Measurements from ENCODE around the gene PLCB4.

PLCB4 gene

GRCh38 chr20:9230406-9230805 is 161.5 kb downstream of the PLCB4 start:
- DNase-seq (ENCODE audit: low read depth in 1 of 2, low spot score in 1 of 2): no peak
- H3K27ac ChIP-seq (replicated peaks): no peak overlapping the region
- TF ChIP-seq POLR2AphosphoS5 (IDR thresholded peaks at IDR 0.05; ENCODE audit: low read depth) (no peak), REST (IDR thresholded peaks at IDR 0.05; ENCODE audit: insufficient replicate concordance, low read depth) (no peak), GABPA (IDR thresholded peaks at IDR 0.05; ENCODE audit: low read depth) (no peak), SPI1 (IDR thresholded peaks at IDR 0.05; ENCODE audit: borderline replicate concordance, low read depth) (no peak)
- TF ChIP-seq, protein P1, sequence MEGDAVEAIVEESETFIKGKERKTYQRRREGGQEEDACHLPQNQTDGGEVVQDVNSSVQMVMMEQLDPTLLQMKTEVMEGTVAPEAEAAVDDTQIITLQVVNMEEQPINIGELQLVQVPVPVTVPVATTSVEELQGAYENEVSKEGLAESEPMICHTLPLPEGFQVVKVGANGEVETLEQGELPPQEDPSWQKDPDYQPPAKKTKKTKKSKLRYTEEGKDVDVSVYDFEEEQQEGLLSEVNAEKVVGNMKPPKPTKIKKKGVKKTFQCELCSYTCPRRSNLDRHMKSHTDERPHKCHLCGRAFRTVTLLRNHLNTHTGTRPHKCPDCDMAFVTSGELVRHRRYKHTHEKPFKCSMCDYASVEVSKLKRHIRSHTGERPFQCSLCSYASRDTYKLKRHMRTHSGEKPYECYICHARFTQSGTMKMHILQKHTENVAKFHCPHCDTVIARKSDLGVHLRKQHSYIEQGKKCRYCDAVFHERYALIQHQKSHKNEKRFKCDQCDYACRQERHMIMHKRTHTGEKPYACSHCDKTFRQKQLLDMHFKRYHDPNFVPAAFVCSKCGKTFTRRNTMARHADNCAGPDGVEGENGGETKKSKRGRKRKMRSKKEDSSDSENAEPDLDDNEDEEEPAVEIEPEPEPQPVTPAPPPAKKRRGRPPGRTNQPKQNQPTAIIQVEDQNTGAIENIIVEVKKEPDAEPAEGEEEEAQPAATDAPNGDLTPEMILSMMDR (IDR thresholded peaks at IDR 0.05; ENCODE audit: insufficient read depth, low read length): no peak

GRCh38 chr20:9233804-9234203 is 164.9 kb downstream of the PLCB4 start:
- Histone ChIP-seq H3K4me3 (replicated peaks; ENCODE audit: insufficient read depth, low read length) (no peak overlapping the region), H3K27me3 (ENCODE audit: insufficient read depth, poor library complexity, severe bottlenecking) (no peaks in the 10 kb centered on the region), H3K27ac (replicated peaks) (no peak overlapping the region)
- no peak for TF ChIP-seq SPI1 (IDR thresholded peaks at IDR 0.05; ENCODE audit: borderline replicate concordance, low read depth)
- TF ChIP-seq REST (IDR thresholded peaks at IDR 0.05; ENCODE audit: insufficient replicate concordance, low read depth): no peak
- TF ChIP-seq, protein P1 (IDR thresholded peaks at IDR 0.05; ENCODE audit: insufficient read depth, low read length): no peak
- TF ChIP-seq GABPA (IDR thresholded peaks at IDR 0.05; ENCODE audit: low read depth): no peak
- TF ChIP-seq POLR2AphosphoS5 (IDR thresholded peaks at IDR 0.05; ENCODE audit: low read depth): no peak
- no peak for DNase-seq (ENCODE audit: low read depth in 1 of 2, low spot score in 1 of 2)

More at GRCh38 chr20:9230406-9230805, 161.5 kb downstream of the PLCB4 start:
- Histone ChIP-seq H3K27me3 (ENCODE audit: insufficient read depth, poor library complexity, severe bottlenecking) (no peaks in the 10 kb centered on the region), H3K4me3 (replicated peaks; ENCODE audit: insufficient read depth, low read length) (no peak overlapping the region)

DNA sequence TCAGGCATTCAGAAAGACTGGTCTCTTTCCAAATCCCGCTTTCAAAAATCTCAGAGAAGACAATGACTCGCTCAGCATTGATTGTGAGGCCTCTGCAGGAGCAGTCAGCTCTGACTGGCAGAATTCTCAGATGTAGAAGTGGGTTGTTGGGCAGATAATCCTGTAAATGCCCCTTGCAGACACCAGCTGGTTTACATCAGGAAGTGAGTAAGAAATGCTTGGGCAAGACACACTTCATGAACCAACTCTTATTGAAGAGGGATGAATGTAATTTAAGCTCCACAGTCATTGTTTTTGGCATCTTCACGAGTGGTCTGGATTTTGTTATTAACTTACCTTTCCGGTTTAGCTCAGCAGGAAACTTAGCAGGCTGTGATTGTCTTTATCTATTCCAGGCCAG is 166.6 kb downstream of the PLCB4 start:
- TF ChIP-seq REST (IDR thresholded peaks at IDR 0.05; ENCODE audit: insufficient replicate concordance, low read depth) (no peak), GABPA (IDR thresholded peaks at IDR 0.05; ENCODE audit: low read depth) (no peak), SPI1 (IDR thresholded peaks at IDR 0.05; ENCODE audit: borderline replicate concordance, low read depth) (no peak), POLR2AphosphoS5 (IDR thresholded peaks at IDR 0.05; ENCODE audit: low read depth) (no peak)
- TF ChIP-seq, protein P1 (IDR thresholded peaks at IDR 0.05; ENCODE audit: insufficient read depth, low read length): no peak
- no peak overlapping the region for H3K27ac ChIP-seq (replicated peaks)

More for the DNA sequence above, 166.6 kb downstream of the PLCB4 start:
- H3K27me3 ChIP-seq (ENCODE audit: insufficient read depth, poor library complexity, severe bottlenecking): no peaks in the 10 kb centered on the region
- no peak for DNase-seq (ENCODE audit: low read depth in 1 of 2, low spot score in 1 of 2)
- H3K4me3 ChIP-seq (replicated peaks; ENCODE audit: insufficient read depth, low read length): no peak overlapping the region
